ENCODE results near the gene RAB1B.

Gene RAB1B

GRCh38 chr11:66285250-66285947 is 17.0 kb downstream of the RAB1B start:
- DNase-seq: no peak

GRCh38 chr11:66286699-66287098 is 18.3 kb downstream of the RAB1B start:
- no peak for DNase-seq

- DNase-seq: no peak
Observed at GRCh38 chr11:66287211-66287888, 18.9 kb downstream of the RAB1B start.

GRCh38 chr11:66287889-66288670 is 19.6 kb downstream of the RAB1B start:
- no peak for DNase-seq

- DNase-seq: peak; percentile 100
Observed at GRCh38 chr11:66288671-66289547, 20.5 kb downstream of the RAB1B start, which contains the start of gene YIF1A. Gene YIF1A, minus strand, starts transcription at chr11:66289143. Its CDS starts 158 bp downstream, at chr11:66288985.

GRCh38 chr11:66289548-66290329 is 21.3 kb downstream of the RAB1B start:
- peak; percentile 81 for DNase-seq

- DNase-seq: no peak
Observed at GRCh38 chr11:66290330-66290621, 21.8 kb downstream of the RAB1B start.

- DNase-seq: no peak
Observed at GRCh38 chr11:66291303-66291705, 22.9 kb downstream of the RAB1B start.

GRCh38 chr11:66291706-66292542 is 23.5 kb downstream of the RAB1B start, which contains the start of gene TMEM151A:
Gene TMEM151A, plus strand, starts transcription at chr11:66291894. Its CDS starts 120 bp downstream, at chr11:66292014.
- DNase-seq: no peak

- no peak for DNase-seq
Observed at GRCh38 chr11:66292543-66293332, 24.3 kb downstream of the RAB1B start.

- no peak for DNase-seq
Observed at GRCh38 chr11:66293352-66293751, 24.9 kb downstream of the RAB1B start.

GRCh38 chr11:66293777-66294625 is 25.6 kb downstream of the RAB1B start:
- no peak for DNase-seq

- no peak for DNase-seq
Observed at GRCh38 chr11:66294626-66295620, 26.5 kb downstream of the RAB1B start.

GRCh38 chr11:66297610-66298009 is 29.2 kb downstream of the RAB1B start:
- DNase-seq: no peak

GRCh38 chr11:66299186-66299585 is 30.7 kb downstream of the RAB1B start:
- no peak for DNase-seq

GRCh38 chr11:66302656-66303055 is 34.2 kb downstream of the RAB1B start:
- DNase-seq: no peak

- no peak for DNase-seq
Observed at GRCh38 chr11:66309475-66309874, 41.0 kb downstream of the RAB1B start.

- no peak for DNase-seq
Observed at GRCh38 chr11:66310324-66310723, 41.9 kb downstream of the RAB1B start.
